GM23338 (cell line): ENCODE measurements around the gene HSH2D.

Source experiments
- CTCF ChIP-seq, 2 experiments: fragments of 200-600 bp in 1 of 2; sonication (generic) in 1 of 2; conservative IDR thresholded peaks; 2 replicates each; pipeline versions ENCODE4 v1.5.1 to v1.6.1; 2016 to 2017; ENCODE audit warnings: antibody characterized with exemption in 2 of 2, low read depth in 2 of 2, mild to moderate bottlenecking in 2 of 2, moderate library complexity in 1 of 2
- EZH2 ChIP-seq: fragments of 200-600 bp; sonication (generic); IDR thresholded peaks from one replicate; pipeline ENCODE4 v1.8.0; 2017; ENCODE audit warnings: antibody characterized with exemption, mild to moderate bottlenecking, low read depth; ENCODE audit not compliant: unreplicated experiment
- JUNB ChIP-seq: IDR thresholded peaks from one replicate; pipeline ENCODE4 v1.6.1; 2016; ENCODE audit warnings: antibody characterized with exemption; ENCODE audit not compliant: unreplicated experiment
- POLR2AphosphoS5 ChIP-seq: IDR thresholded peaks from 2 replicates; pipeline ENCODE4 v1.6.1; 2016; ENCODE audit warnings: antibody characterized with exemption, low read depth

DNA sequence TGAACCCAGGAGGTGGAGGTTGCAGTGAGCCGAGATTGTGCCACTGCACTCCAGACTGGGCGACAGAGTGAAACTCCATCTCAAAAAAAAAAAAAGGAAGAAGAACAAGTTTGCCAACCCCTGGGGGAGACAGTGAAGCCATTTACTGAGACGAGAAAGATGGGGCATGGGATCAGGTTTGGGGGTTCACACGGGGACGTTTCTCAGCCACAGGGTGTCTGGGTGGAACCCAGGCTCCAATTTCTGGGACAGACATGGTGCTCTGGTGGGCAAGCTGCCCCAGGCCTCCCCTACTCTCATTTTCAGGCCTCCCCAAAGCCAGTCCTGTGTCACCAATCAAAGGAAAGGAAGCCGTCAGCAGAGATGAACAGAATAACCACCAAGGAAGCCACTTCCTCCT, 13.4 kb downstream of the HSH2D start:
- TF ChIP-seq EZH2 (no peak), CTCF (conservative IDR thresholded peaks at IDR 0.05; ENCODE audit: low read depth in 2 of 2) (no peak), JUNB (no peak), POLR2AphosphoS5 (no peak)
